GM12872 (cell line): Measurements from ENCODE around the gene YBX1.

Experiments
- TF ChIP-seq, protein P1 (sequence below): IDR thresholded peaks from 3 replicates; pipeline ENCODE4 v1.5.1; 2011; ENCODE audit warnings: low read depth, mild to moderate bottlenecking, low read length, moderate library complexity; ENCODE audit not compliant: insufficient read depth

The YBX1 gene

DNA sequence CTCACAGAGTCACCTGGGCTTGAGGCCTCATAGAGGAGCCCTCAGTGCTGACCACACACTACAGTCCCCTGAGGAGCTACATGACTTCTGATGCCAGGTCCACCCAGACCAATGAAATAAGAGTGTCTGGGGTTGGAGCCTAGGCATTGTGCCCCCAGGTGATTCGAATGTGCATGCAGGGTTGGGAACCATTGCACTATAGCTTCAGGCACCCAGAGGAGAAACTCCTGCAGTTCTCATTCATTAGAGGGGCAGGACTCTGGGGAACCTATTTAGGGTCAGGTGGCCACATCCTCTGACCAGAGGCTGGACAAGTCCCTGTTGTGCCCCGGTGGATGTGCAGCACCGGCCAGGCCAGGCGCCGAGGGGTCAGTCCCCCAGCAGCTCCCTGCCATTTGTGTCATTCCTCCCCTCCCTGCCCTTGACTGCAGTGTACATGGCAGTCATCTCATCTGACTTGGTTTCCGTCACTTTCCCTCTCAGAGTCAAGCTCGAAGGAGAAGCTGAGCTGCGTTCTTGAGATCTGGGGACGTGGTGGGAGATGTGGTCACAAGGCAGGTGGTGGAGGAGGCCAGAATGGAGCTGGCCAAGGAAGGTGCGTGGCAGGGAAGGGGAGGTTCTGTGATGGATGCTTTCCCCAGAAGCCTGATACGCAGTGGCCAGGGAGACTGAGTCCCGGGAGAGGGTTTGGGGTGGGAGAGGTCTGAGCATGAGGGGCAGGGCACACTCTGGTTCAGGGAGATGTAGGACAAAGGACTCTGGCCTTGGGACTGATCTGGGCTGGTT, 51.4 kb downstream of the YBX1 start:
- TF ChIP-seq, protein P1, sequence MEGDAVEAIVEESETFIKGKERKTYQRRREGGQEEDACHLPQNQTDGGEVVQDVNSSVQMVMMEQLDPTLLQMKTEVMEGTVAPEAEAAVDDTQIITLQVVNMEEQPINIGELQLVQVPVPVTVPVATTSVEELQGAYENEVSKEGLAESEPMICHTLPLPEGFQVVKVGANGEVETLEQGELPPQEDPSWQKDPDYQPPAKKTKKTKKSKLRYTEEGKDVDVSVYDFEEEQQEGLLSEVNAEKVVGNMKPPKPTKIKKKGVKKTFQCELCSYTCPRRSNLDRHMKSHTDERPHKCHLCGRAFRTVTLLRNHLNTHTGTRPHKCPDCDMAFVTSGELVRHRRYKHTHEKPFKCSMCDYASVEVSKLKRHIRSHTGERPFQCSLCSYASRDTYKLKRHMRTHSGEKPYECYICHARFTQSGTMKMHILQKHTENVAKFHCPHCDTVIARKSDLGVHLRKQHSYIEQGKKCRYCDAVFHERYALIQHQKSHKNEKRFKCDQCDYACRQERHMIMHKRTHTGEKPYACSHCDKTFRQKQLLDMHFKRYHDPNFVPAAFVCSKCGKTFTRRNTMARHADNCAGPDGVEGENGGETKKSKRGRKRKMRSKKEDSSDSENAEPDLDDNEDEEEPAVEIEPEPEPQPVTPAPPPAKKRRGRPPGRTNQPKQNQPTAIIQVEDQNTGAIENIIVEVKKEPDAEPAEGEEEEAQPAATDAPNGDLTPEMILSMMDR: no peak

DNA sequence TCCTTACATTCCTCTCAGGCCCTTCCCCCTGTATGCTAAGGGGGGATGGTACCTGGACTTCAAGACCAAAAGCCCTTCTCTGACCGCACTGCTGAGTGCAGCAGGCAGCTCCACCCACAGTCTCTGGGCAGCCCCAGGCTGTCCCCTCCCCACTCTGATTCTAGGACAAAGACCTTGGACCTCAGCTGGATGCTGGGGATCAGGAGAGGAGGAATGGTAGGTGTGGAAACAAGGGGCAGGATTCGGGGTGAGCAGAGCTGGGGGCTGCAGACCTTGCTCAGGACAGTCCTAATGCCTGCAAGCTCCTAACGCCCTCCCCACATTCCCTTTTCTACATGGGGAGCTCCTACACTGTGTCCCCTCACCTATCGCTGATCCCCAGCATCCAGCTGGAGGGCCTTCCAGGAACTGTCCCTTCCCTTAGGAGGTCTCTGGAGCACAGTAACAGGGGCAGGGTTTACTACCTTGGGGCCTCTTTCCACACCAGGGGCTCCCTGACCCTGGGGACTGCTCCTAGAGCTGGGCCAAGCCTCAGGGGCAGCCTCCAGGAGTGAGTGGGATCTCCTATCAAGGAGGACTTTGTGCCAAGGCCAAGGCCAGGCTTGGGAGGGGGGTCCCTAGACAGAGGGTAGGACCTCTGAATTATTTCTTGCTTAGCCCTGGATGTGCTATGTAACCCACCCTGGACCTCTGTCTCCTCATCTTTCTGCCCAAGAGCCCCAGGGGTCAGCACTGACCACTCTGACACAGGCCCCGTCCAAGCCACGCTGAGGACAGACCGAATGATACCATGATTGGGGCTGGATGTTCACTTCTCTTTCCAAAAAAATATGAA, 52.2 kb downstream of the YBX1 start:
- TF ChIP-seq, protein P1: no peak

DNA sequence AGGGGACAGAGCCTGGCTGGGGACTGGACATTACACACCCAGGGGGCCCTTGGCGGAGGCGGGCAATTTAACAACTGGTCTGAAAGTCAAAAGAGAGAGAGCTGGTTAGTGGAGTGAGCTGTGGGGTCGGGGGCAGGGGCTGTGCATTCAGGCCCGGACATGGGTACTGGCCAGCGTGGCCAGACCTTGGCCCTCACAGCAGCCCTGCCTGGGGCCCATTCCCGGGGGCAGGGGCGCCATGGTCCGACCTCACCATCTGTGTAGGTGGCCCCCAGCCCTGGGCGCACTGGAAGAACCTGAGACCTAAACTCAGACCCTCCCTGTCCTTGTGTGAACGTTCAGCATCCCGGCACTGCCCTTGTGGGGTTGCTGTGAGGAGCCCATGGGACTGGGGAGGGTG, 52.8 kb downstream of the YBX1 start:
- TF ChIP-seq, protein P1: no peak

DNA sequence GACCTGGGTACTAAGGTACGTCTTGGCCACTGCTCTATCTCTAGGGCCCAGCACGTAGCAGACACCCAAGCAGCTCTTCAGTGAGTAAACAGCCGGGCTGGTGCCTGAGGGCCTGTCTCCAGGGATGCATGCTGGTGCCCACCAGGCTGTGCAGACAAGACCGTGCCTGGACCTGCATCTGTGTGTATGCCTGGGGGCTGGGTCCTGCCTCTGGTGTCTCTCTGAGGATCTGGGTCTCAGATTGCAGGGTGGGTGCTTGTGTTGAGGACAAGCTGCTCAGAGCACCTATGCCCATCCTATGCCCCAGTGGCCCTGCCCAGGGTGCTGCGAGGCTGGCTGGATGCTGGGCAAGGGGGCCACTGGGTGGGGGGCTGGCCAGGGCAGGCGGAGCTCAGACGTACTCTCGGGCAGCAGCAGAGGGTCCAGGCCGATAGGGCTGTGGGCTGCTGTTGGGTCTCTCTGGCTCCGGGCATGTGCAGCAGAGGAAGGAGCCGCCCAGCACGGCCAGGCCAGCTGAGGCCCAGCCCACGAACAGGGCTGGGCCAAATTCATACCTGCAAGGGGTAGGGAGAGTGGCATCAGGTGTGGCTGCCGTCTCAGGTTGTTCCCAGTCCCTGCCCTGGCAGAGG, 53.4 kb downstream of the YBX1 start:
- TF ChIP-seq, protein P1: no peak

DNA sequence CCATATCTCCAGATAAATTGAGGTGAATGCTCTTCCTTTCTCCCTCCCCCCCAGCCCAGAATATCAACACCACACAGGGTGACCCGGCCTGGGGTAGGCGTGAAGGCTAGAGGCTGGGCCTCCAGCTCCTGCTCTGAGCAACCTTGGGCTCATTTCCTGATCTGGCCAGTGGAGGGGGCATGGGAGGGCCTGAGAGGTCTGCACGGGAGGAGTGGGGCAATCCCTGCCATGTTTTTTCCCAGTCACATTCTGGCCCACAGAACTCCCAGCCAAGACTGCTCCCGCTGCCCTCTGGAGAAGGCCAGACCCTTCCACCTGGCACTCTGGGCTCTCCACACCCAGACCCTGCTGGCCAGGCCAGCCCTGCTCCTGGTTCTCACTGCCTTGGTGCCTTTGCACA, 53.9 kb downstream of the YBX1 start:
- TF ChIP-seq, protein P1: peak; percentile 38

DNA sequence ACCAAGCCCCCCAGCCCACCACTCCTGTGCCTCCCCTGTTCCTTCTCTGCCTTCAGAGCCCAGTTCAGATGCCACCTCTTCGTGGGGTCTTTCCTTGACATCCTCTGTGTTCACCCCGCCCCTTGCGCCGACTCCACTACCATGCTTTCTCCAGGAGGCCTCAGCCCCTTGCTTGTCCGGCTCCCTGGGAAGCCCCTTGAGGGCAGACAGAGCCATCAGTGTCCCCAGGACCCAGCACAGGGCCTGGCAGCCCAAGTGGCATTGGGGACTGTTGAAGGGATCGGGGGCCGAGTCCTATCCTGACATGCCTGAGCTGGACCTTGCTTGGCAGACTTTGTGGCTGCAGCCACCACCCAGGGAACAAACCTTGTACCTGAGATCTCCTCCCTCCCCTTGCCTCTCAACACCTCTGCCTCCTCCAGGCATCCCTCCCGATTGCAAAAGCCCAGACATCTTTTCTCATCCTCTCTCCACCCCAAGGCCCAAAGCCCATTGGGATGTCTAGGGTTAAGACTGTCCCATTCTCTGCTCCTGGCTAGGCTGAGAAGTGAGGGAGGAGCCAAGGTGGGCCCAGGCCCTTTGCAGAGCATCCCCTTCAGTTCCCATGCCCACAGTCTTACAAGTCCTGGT, 54.5 kb downstream of the YBX1 start:
- TF ChIP-seq, protein P1: no peak

DNA sequence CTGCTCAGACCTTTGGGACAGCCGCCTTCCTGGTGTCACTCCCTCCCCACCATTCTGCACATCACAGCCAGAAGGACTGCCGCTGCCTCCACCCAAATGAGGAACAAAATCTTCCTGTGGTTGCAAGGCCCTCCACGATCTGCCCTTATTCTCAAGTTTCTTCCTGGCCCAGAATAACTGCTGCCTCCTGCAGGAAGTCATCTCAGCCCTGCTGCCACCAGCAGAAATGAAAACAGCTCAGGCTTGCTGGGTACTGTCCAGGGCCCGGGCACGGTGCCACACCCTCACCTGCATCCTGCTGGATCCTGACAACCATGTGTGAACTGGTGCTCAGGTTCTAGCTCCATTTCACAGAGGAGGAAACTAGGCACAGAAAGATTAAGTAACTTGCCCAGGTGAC, 55.0 kb downstream of the YBX1 start:
- TF ChIP-seq, protein P1: no peak; the same call in 2 of the 3 replicates
